DOHH2 (cell line): Measurements from ENCODE around the gene CENPH.

Experiments
- EZH2phosphoT487 ChIP-seq: fragments of 200-600 bp; sonication (generic); IDR thresholded peaks from 2 replicates; pipeline ENCODE4 v1.6.1; 2017; ENCODE audit warnings: borderline replicate concordance, mild to moderate bottlenecking, antibody characterized with exemption, low read length, moderate library complexity, mixed read lengths
- TF ChIP-seq, protein P1 (sequence below): fragments of 200-600 bp; sonication (generic); IDR thresholded peaks from one replicate; pipeline ENCODE4 v1.5.1; 2014; ENCODE audit warnings: antibody characterized with exemption, mild to moderate bottlenecking, low read depth, low read length; ENCODE audit not compliant: poor library complexity, severe bottlenecking

DNA sequence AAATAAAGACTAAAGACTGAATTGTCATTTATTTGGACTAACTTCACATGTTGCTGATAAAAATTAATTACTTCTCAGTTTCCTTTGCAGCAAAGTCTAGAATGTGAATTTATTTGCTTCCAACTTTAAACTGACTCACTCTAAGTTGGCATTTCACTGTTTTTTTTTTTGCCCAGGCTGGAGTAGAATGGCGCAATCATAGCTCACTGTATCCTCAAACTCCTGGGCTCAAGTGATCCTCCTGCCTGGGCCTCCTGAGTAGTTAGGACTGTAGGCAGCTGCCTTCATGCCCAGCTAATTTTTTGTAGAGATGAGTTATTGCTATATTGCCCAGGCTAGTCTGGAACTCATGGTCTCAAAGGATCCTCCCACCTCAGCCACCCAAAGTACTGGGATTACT is 18.9 kb upstream of the CENPH start:
- TF ChIP-seq, protein P1, sequence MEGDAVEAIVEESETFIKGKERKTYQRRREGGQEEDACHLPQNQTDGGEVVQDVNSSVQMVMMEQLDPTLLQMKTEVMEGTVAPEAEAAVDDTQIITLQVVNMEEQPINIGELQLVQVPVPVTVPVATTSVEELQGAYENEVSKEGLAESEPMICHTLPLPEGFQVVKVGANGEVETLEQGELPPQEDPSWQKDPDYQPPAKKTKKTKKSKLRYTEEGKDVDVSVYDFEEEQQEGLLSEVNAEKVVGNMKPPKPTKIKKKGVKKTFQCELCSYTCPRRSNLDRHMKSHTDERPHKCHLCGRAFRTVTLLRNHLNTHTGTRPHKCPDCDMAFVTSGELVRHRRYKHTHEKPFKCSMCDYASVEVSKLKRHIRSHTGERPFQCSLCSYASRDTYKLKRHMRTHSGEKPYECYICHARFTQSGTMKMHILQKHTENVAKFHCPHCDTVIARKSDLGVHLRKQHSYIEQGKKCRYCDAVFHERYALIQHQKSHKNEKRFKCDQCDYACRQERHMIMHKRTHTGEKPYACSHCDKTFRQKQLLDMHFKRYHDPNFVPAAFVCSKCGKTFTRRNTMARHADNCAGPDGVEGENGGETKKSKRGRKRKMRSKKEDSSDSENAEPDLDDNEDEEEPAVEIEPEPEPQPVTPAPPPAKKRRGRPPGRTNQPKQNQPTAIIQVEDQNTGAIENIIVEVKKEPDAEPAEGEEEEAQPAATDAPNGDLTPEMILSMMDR: no peak
- no peak for TF ChIP-seq EZH2phosphoT487
